ENCODE results near the gene CTIF. TPM values are rescaled to one million over a fixed set of nuclear protein-coding genes. Genes with fewer than 3 reads are reported as not detected.
A peak's percentile ranks its signal among the peaks of the same experiment; 100 is the strongest.

CTIF gene
- total and polyA plus RNA-seq, 12 donors, result 20.5 to 159 (median 57.0) TPM

GRCh38 chr18:48531908-48532307 lies 6.9 kb upstream of the CTIF start:
- DNase-seq, result peak in 1 of 7 donors; percentile 43
- Histone ChIP-seq H3K4me3 (no peak overlapping the region), H3K27ac (no peak overlapping the region), H3K27me3 (no peaks in the 10 kb centered on the region), H3K36me3 (replicated peaks in 1 of 2) (no peaks in the 10 kb centered on the region), H3K4me1 (replicated peaks in 1 of 2) (peaks cover 0 to 14% of the 10 kb centered on the region in 2 donors), H3K9me3 (replicated peaks in 1 of 3) (no peaks in the 10 kb centered on the region)
- intact Hi-C loops (cut with DNase I), result loop anchor here in 1 of 2 donors (10.0 kb wide), 1 partner anchor 57 kb away; no protein-coding TSS in a partner anchor
- TF ChIP-seq POLR2A (IDR thresholded peaks at IDR 0.05) (no peak), CTCF (IDR thresholded peaks at IDR 0.05) (no peak)
- 59 to 73% (median 67%) methylated on average over 3 of the region's 3 CpGs for WGBS, 4 donors

GRCh38 chr18:48533340-48534070 lies 5.3 kb upstream of the CTIF start:
- no peaks in the 10 kb centered on the region for H3K27me3 ChIP-seq
- WGBS, 4 donors, result 88 to 93% (median 91%) methylated on average over 6 of the region's 6 CpGs
- peak overlapping the region in 1 of 5 donors; percentile 32 for H3K27ac ChIP-seq
- no peaks in the 10 kb centered on the region for H3K36me3 ChIP-seq (replicated peaks in 1 of 2)
- peak in 1 of 7 donors; percentile 24 for DNase-seq
- TF ChIP-seq POLR2A (IDR thresholded peaks at IDR 0.05) (no peak), CTCF (IDR thresholded peaks at IDR 0.05) (no peak)
- H3K9me3 ChIP-seq (replicated peaks in 1 of 3), result no peaks in the 10 kb centered on the region
- no peak overlapping the region for H3K4me3 ChIP-seq
- intact Hi-C loops (cut with DNase I), result loop anchor here in 1 of 2 donors (10.0 kb wide), 1 partner anchor 59 kb away; no protein-coding TSS in a partner anchor
- H3K4me1 ChIP-seq (replicated peaks in 1 of 2), result peaks cover 0 to 20% of the 10 kb centered on the region in 2 donors

GRCh38 chr18:48534364-48534763 lies 4.5 kb upstream of the CTIF start:
- 28 to 55% (median 44%) methylated on average over 3 of the region's 3 CpGs for WGBS, 4 donors
- DNase-seq, result peak in 6 of 7 donors; percentile 44 to 79 (median 64)
- intact Hi-C loops (cut with DNase I), result loop anchor here in 1 of 2 donors (10.0 kb wide), 1 partner anchor 60 kb away; no protein-coding TSS in a partner anchor
- no peak for TF ChIP-seq CTCF (IDR thresholded peaks at IDR 0.05)
- no peak for TF ChIP-seq POLR2A (IDR thresholded peaks at IDR 0.05)
- peaks cover 0 to 21% of the 10 kb centered on the region in 2 donors for H3K4me1 ChIP-seq (replicated peaks in 1 of 2)
- H3K27ac ChIP-seq, result peak overlapping the region in 2 of 5 donors; percentile 32 to 49
- H3K36me3 ChIP-seq (replicated peaks in 1 of 2), result no peaks in the 10 kb centered on the region
- no peaks in the 10 kb centered on the region for H3K27me3 ChIP-seq
- H3K4me3 ChIP-seq, result no peak overlapping the region
- H3K9me3 ChIP-seq (replicated peaks in 1 of 3), result no peaks in the 10 kb centered on the region

- peak in 1 of 7 donors; percentile 23 for DNase-seq
- H3K9me3 ChIP-seq (replicated peaks in 1 of 3), result no peaks in the 10 kb centered on the region
- WGBS, 4 donors, result 91 to 95% (median 92%) methylated on average over 2 of the region's 2 CpGs
- H3K4me1 ChIP-seq (replicated peaks in 1 of 2), result peaks cover 0 to 21% of the 10 kb centered on the region in 2 donors
- TF ChIP-seq POLR2A (IDR thresholded peaks at IDR 0.05) (no peak), CTCF (IDR thresholded peaks at IDR 0.05) (no peak)
- H3K27me3 ChIP-seq, result no peaks in the 10 kb centered on the region
- no peak overlapping the region for H3K27ac ChIP-seq
- intact Hi-C loops (cut with DNase I), result loop anchor here in 1 of 2 donors (10.0 kb wide), 1 partner anchor 61 kb away; no protein-coding TSS in a partner anchor
- no peak overlapping the region for H3K4me3 ChIP-seq
- no peaks in the 10 kb centered on the region for H3K36me3 ChIP-seq (replicated peaks in 1 of 2)
Measured at GRCh38 chr18:48535956-48536355, 2.9 kb upstream of the CTIF start.
